ENCODE results near the gene KRTAP10-4.

GRCh38 chr21:44566403-44566802 lies 7.1 kb upstream of the KRTAP10-4 start:
- no peak for TF ChIP-seq CTCF (IDR thresholded peaks at IDR 0.05)
- no peak for TF ChIP-seq POLR2A (IDR thresholded peaks at IDR 0.05)
